ENCODE measurements around the gene PTPN1. TPM values are rescaled to one million over a fixed set of nuclear protein-coding genes. Genes with fewer than 3 reads are reported as not detected.

PTPN1 gene
- total and polyA plus RNA-seq, 3 donors from 2014 or later, result 42.0 to 44.3 (median 44.0) TPM

- DNase-seq, result no peak
- 96% methylated on average over 28 of the region's 28 CpGs; no CpG with 5 or more reads in 1 of the 2 donors for WGBS, 2 donors
- peaks cover 13% of the 10 kb centered on the region for H3K4me1 ChIP-seq
- H3K27me3 ChIP-seq, result no peaks in the 10 kb centered on the region
- no peak overlapping the region for H3K27ac ChIP-seq
- H3K4me3 ChIP-seq, result no peak overlapping the region
- H3K36me3 ChIP-seq (ENCODE audit: low read depth, missing control alignments), result no peaks in the 10 kb centered on the region
- no peaks in the 10 kb centered on the region for H3K9me3 ChIP-seq
- no peak for TF ChIP-seq CTCF (IDR thresholded peaks at IDR 0.05)
- no peak for TF ChIP-seq POLR2A (IDR thresholded peaks at IDR 0.05)
- intact Hi-C loops (cut with DNase I; ENCODE audit: low total_unique reads), result no loop called here
These were observed 99.3 kb downstream of the PTPN1 start for GRCh38 chr20:50609438-50609989.

GRCh38 chr20:50610212-50610718 lies 100.1 kb downstream of the PTPN1 start:
- TF ChIP-seq CTCF (IDR thresholded peaks at IDR 0.05), result no peak
- TF ChIP-seq POLR2A (IDR thresholded peaks at IDR 0.05), result no peak
- WGBS, 2 donors, result 64 to 79% methylated on average over 4 of the region's 4 CpGs
- H3K27ac ChIP-seq, result no peak overlapping the region

GRCh38 chr20:50611128-50611810 lies 101.1 kb downstream of the PTPN1 start:
- Histone ChIP-seq H3K4me1 (peaks cover 13% of the 10 kb centered on the region), H3K27me3 (no peaks in the 10 kb centered on the region), H3K27ac (peak overlapping the region in 1 of 2 donors; percentile 82), H3K36me3 (ENCODE audit: low read depth, missing control alignments) (no peaks in the 10 kb centered on the region), H3K9me3 (no peaks in the 10 kb centered on the region), H3K4me3 (no peak overlapping the region)
- TF ChIP-seq POLR2A (IDR thresholded peaks at IDR 0.05) (no peak), CTCF (IDR thresholded peaks at IDR 0.05) (no peak)
- 58 to 63% methylated on average over 15 of the region's 15 CpGs for WGBS, 2 donors
- intact Hi-C loops (cut with DNase I; ENCODE audit: low total_unique reads), result no loop called here
- peak; percentile 89 for DNase-seq

More at GRCh38 chr20:50610212-50610718, 100.1 kb downstream of the PTPN1 start:
- H3K4me1 ChIP-seq, result peaks cover 13% of the 10 kb centered on the region
- H3K4me3 ChIP-seq, result no peak overlapping the region
- intact Hi-C loops (cut with DNase I; ENCODE audit: low total_unique reads), result no loop called here
- no peaks in the 10 kb centered on the region for H3K9me3 ChIP-seq
- no peaks in the 10 kb centered on the region for H3K36me3 ChIP-seq (ENCODE audit: low read depth, missing control alignments)
- H3K27me3 ChIP-seq, result no peaks in the 10 kb centered on the region
- no peak for DNase-seq

- WGBS, 2 donors, result 92 to 96% methylated on average over 15 of the region's 15 CpGs
- Histone ChIP-seq H3K36me3 (ENCODE audit: low read depth, missing control alignments) (no peaks in the 10 kb centered on the region), H3K27me3 (no peaks in the 10 kb centered on the region), H3K9me3 (no peaks in the 10 kb centered on the region), H3K27ac (no peak overlapping the region), H3K4me3 (no peak overlapping the region), H3K4me1 (peaks cover 13% of the 10 kb centered on the region)
- TF ChIP-seq POLR2A (IDR thresholded peaks at IDR 0.05), result no peak
- TF ChIP-seq CTCF (IDR thresholded peaks at IDR 0.05), result no peak
- intact Hi-C loops (cut with DNase I; ENCODE audit: low total_unique reads), result no loop called here
- no peak for DNase-seq
These were observed 103.4 kb downstream of the PTPN1 start for GRCh38 chr20:50613438-50614169.
